Cerebellar cortex (tissue), 1 donor: ENCODE measurements around the gene DMD.

Source experiments
- DNase-seq: peaks from one replicate; pipeline ENCODE4 v3.0.0-alpha.2; 2015; ENCODE audit warnings: low spot score

Gene DMD

GRCh38 chrX:31847773-31848172 lies 1363.6 kb downstream of the DMD start:
- DNase-seq = no peak

- DNase-seq = no peak
These were observed 1366.3 kb downstream of the DMD start for GRCh38 chrX:31845003-31845402.

- DNase-seq = no peak
These were observed 1372.7 kb downstream of the DMD start for GRCh38 chrX:31838617-31839016.

GRCh38 chrX:31837445-31838049 lies 1373.8 kb downstream of the DMD start:
- peak; percentile 29 for DNase-seq

- no peak for DNase-seq
These were observed 1374.9 kb downstream of the DMD start for GRCh38 chrX:31836479-31836878.

GRCh38 chrX:31832263-31832662 lies 1379.1 kb downstream of the DMD start:
- no peak for DNase-seq

GRCh38 chrX:31820430-31821210 lies 1390.7 kb downstream of the DMD start:
- no peak for DNase-seq

- DNase-seq = no peak
These were observed 1391.9 kb downstream of the DMD start for GRCh38 chrX:31819455-31819854.

GRCh38 chrX:31811106-31811505 lies 1400.2 kb downstream of the DMD start:
- DNase-seq = no peak

GRCh38 chrX:31808357-31808756 lies 1403.0 kb downstream of the DMD start:
- no peak for DNase-seq

GRCh38 chrX:31807165-31807564 lies 1404.2 kb downstream of the DMD start:
- DNase-seq = no peak

GRCh38 chrX:31805781-31806180 lies 1405.6 kb downstream of the DMD start:
- DNase-seq = no peak

GRCh38 chrX:31800219-31800618 lies 1411.1 kb downstream of the DMD start:
- no peak for DNase-seq

- no peak for DNase-seq
These were observed 1414.7 kb downstream of the DMD start for GRCh38 chrX:31796624-31797023.

- DNase-seq = no peak
These were observed 1463.9 kb downstream of the DMD start for GRCh38 chrX:31747411-31747810.

GRCh38 chrX:31743004-31743403 lies 1468.3 kb downstream of the DMD start:
- DNase-seq = no peak

- no peak for DNase-seq
These were observed 1493.9 kb downstream of the DMD start for GRCh38 chrX:31717474-31717873.

GRCh38 chrX:31715675-31716074 lies 1495.7 kb downstream of the DMD start:
- no peak for DNase-seq

GRCh38 chrX:31714797-31715196 lies 1496.6 kb downstream of the DMD start:
- no peak for DNase-seq

GRCh38 chrX:31713120-31713519 lies 1498.2 kb downstream of the DMD start:
- DNase-seq = no peak

GRCh38 chrX:31711166-31711565 lies 1500.2 kb downstream of the DMD start:
- DNase-seq = no peak

GRCh38 chrX:31708116-31708515 lies 1503.2 kb downstream of the DMD start:
- no peak for DNase-seq

GRCh38 chrX:31706466-31706865 lies 1504.9 kb downstream of the DMD start:
- no peak for DNase-seq

- no peak for DNase-seq
These were observed 1505.5 kb downstream of the DMD start for GRCh38 chrX:31705816-31706215.
